Stimulated activated naive CD8-positive, alpha-beta T cell treated with anti-CD3 and anti-CD28 coated beads, Interleukin-15, Interleukin-2, amounts not matched to agents 100 ng/mL and 50 ng/mL, for 24 hours (primary cell): ENCODE results near the gene RFC3.
"Not testable (repeated sequence)": the region's sequence is repeated elsewhere in the genome, so short reads cannot be mapped to it uniquely, and the experiment has no call there.

Experiments
- H3K27ac Mint-ChIP-seq: one replicate; pipeline ENCODE4 v1.8.0; 2021; ENCODE audit warnings: mild to moderate bottlenecking, mixed read lengths
- H3K27me3 Mint-ChIP-seq: one replicate; pipeline ENCODE4 v1.8.0; 2021; ENCODE audit warnings: mixed read lengths
- H3K36me3 Mint-ChIP-seq: one replicate; pipeline ENCODE4 v1.8.0; 2021; ENCODE audit warnings: low read depth, mixed read lengths
- H3K4me1 Mint-ChIP-seq: one replicate; pipeline ENCODE4 v1.8.0; 2021; ENCODE audit warnings: low read depth, mixed read lengths
- H3K4me3 Mint-ChIP-seq: one replicate; pipeline ENCODE4 v1.8.0; 2021; ENCODE audit warnings: mild to moderate bottlenecking, mixed read lengths
- H3K9me3 Mint-ChIP-seq: one replicate; pipeline ENCODE4 v1.8.0; 2021; ENCODE audit warnings: mixed read lengths

RFC3 gene, protein sequence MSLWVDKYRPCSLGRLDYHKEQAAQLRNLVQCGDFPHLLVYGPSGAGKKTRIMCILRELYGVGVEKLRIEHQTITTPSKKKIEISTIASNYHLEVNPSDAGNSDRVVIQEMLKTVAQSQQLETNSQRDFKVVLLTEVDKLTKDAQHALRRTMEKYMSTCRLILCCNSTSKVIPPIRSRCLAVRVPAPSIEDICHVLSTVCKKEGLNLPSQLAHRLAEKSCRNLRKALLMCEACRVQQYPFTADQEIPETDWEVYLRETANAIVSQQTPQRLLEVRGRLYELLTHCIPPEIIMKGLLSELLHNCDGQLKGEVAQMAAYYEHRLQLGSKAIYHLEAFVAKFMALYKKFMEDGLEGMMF

DNA sequence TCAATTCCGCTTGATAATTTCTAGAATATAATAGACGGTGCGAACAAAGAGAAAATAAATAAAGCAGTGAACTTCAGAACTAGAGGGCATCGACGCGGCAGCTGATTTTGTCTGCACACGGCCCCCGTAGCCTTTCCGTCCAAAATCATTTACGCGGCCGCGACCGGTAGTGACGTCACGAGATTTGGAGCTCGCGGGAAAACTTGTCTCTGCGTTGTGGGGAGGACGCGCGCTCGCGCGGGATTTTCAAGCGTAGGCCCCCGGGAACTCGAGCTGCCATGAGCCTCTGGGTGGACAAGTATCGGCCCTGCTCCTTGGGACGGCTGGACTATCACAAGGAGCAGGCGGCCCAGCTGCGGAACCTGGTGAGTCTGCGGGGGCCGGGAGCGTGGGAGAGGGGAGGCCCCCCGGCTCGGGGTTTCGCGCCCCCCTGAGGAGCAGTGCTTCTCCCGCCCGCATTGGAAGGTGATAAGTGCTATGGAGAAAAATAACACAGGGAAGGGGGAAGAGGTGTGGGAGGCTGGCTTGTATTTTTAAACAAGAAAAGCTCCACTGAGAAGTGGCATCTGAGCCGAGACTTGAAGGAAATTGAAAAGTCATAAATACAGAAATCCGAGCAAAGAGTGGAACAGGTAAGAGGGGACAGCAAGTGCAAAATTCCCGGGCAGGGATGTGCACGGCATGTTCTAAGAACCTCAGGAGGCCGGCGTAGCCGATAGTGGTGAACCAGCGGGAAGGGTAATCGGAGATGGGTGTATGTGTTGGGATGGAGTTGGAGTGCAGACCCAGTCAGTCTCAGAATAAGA lies at the start of gene RFC3:
Gene RFC3 (plus strand): TSS at position 249 of the 806 bp plus-strand sequence. CDS start 30 bp downstream, at position 279.
- Mint-ChIP-seq H3K27ac (peak within 1 kb of the TSS; percentile 95), H3K4me3 (peak within 1 kb of the TSS; percentile 99), H3K9me3 (no peaks in the 10 kb centered on the region), H3K36me3 (peaks cover 43% of the 10 kb centered on the region), H3K27me3 (peaks cover 3% of the 10 kb centered on the region), H3K4me1 (peaks cover 44% of the 10 kb centered on the region)

DNA sequence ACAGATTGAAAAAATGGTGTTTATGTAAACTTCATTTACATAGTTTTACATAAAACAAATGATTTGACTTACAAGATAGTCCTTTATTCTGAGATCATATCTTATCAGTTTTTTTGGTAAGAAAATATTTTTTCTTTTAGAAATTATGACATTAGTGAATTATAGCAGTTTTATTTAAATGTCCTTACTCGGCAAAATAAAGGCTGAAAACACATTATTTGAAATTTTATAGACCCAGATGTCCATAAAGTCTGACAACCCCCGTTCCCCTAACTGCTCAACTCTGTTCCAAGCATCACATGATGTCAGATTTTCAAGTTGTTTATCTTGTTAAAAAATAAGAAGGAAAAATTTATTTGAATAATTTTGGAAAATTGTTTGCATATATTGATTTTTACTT lies 46.7 kb upstream of the RFC3 start:
- peaks cover 3% of the 10 kb centered on the region for H3K27me3 Mint-ChIP-seq
- no peaks in the 10 kb centered on the region for H3K9me3 Mint-ChIP-seq

DNA sequence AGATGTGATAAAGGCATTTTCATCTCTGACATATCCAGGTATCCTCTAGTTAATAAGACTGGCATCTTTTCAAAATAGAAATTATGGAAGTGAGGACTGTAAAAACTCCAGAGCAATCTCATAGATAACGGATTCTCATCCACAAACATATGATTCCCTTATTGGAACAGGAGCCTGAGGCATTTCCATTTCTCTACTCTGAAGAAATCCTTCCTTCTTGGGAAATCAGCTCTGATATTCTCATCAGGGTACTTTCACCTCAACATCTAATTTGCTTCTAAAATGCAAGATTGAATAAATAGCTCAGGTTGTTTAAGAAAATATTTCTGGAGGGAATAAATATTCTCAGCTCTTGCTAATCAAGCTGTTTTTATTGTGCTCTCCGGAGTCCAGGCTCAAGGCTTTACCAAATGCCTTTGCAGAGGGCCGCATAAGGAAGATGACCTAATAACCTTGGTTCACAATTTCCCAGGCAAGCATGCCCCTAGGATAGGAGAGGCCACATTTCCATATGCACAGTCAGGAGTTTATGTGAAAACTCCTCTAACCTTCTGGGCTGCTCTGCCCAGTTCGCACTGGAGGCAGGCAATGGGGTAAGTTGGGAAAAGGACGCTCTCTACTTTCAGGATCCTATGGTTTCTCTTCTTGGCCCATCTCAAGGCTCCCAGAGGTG lies 44.0 kb upstream of the RFC3 start:
- Mint-ChIP-seq H3K9me3 (no peaks in the 10 kb centered on the region), H3K27me3 (peaks cover 3% of the 10 kb centered on the region), H3K27ac (no peak overlapping the region), H3K4me1 (no peaks in the 10 kb centered on the region), H3K36me3 (no peaks in the 10 kb centered on the region), H3K4me3 (no peak overlapping the region)

More for the DNA sequence above, 46.7 kb upstream of the RFC3 start:
- H3K4me1 Mint-ChIP-seq, result no peaks in the 10 kb centered on the region
- H3K27ac Mint-ChIP-seq, result no peak overlapping the region
- H3K36me3 Mint-ChIP-seq, result no peaks in the 10 kb centered on the region
- H3K4me3 Mint-ChIP-seq, result no peak overlapping the region

DNA sequence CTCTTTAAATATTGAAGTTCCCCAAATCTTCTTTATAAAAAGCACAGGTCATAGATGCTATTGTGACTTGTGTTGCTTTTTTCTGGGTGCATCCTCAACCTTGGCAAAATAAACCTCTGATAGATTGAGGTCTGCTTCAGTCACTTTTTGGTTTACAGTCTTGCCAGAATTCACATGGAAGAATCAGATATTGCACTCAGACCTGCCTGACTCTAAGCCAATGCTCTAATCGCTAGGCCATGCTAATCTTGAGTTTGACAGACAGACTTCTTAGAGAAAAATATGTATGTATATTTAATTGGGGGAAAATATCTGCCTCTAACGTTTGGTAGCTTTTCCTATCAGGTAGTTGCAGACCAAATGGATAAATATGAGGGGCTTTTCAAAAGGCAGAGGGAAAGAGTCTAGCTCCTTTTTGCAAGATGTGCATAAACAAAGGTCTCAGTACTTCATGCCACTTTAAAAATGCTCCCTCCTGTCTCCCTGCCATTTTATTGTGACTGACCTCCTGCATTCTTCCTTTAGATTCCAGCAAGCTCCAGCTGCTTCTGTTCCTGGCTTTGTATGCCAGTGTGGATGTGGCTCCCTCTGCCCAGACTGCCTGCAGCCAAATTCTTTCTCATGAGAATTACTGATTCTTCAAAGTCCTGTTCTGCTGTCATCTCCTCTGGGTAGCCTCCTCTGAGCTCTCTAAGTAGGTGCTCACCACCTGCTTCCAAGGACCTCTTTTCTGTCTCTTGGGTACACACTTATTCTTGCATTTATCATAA lies 42.4 kb upstream of the RFC3 start:
- Mint-ChIP-seq H3K4me3 (no peak overlapping the region), H3K27me3 (peaks cover 3% of the 10 kb centered on the region), H3K4me1 (no peaks in the 10 kb centered on the region), H3K9me3 (no peaks in the 10 kb centered on the region), H3K36me3 (no peaks in the 10 kb centered on the region), H3K27ac (no peak overlapping the region)

DNA sequence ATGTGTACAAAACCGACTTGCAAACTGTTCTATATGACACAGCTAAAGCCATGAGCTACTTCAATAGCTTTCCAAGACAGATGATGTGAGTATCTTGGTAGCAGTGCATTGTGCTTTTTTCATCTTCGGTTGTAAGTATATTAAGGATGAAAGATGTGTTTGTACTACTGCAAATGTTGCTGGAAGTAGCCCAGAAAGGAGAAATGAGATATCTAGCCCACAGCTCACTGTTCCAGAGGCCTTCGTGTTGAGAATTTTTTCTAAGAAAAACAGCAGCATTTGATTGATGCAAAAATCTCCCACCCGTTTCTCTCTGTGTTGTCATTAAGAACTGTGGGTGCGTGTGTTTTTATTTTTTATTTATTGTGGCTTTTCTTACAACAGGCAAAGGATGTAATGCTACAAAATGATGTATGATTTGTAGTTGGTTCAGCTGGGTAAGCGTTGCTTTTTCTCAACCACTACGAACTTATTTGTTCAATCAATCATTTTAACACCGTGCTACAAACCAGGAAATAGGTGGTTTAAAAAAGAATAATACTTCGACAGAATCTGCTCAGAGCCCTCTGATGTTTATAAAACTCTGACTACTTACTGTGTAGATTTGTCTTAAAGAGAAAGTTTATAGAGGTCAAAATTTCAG lies 41.6 kb upstream of the RFC3 start:
- Mint-ChIP-seq H3K36me3 (no peaks in the 10 kb centered on the region), H3K9me3 (no peaks in the 10 kb centered on the region), H3K27me3 (no peaks in the 10 kb centered on the region), H3K27ac (no peak overlapping the region), H3K4me3 (no peak overlapping the region), H3K4me1 (no peaks in the 10 kb centered on the region)

DNA sequence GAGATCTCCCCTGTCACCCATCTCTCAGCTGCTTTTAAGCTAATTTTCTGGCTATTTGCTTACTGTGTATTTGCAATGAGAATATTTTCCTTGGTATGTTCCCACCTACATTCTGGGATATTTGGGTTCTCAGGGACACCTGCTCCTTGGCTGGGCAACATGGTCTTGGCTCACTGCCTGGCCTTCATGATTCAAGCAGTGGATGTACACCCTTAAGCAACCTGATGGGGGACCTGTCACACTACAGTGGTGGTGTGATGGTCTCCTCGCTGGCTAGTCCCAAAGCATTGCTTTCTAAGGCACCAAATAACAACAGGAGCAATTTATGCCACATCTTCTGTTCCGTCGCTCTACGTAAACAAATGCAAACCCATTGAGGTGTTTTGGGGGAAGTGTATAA lies 35.3 kb upstream of the RFC3 start:
- no peak overlapping the region for H3K4me3 Mint-ChIP-seq

DNA sequence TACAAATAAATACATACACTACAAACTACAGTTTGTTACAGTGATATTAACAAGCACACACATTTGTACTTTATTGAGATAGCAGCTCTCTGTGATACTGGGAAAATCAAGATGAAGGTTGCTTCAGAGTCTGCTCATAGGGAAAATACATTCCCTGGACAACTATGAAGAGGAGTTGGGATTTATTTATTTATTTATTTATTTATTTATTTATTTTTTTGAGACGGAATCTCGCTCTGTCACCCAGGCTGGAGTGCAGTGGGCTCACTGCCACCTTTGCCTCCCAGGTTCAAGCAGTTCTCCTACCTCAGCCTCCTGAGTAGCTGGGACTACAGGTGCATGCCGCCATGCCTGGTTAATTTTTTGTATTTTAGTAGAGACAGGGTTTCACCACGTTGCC lies 34.7 kb upstream of the RFC3 start:
- H3K4me1 Mint-ChIP-seq, result peaks cover 16% of the 10 kb centered on the region
- H3K4me3 Mint-ChIP-seq, H3K27me3 Mint-ChIP-seq, H3K27ac Mint-ChIP-seq, H3K9me3 Mint-ChIP-seq, H3K36me3 Mint-ChIP-seq: not testable (repeated sequence)

More for the DNA sequence above, 35.3 kb upstream of the RFC3 start:
- Mint-ChIP-seq H3K4me1 (peaks cover 13% of the 10 kb centered on the region), H3K36me3 (no peaks in the 10 kb centered on the region), H3K9me3 (peaks cover 8% of the 10 kb centered on the region), H3K27ac (no peak overlapping the region), H3K27me3 (no peaks in the 10 kb centered on the region)

DNA sequence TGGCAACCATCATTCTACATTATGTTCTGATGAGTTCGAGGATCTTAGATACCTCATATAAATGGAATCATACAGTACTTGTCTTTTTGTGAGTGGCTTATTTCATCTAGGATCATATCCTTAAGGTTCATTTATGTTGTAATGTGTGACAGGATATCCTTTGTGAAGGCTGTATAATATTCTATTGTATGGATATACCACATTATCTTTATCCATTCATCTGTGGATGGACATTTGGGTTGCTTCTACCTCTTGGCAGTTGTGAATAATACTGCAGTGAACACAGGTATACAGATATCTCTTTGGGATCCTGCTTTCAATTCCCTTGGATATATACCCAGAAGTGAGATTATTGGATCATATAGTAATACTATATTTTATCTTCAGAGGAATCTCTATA lies 33.2 kb upstream of the RFC3 start:
- H3K9me3 Mint-ChIP-seq, result peaks cover 8% of the 10 kb centered on the region
- no peak overlapping the region for H3K27ac Mint-ChIP-seq
- no peaks in the 10 kb centered on the region for H3K27me3 Mint-ChIP-seq
- H3K4me3 Mint-ChIP-seq, result no peak overlapping the region
- no peaks in the 10 kb centered on the region for H3K36me3 Mint-ChIP-seq
- peaks cover 16% of the 10 kb centered on the region for H3K4me1 Mint-ChIP-seq

DNA sequence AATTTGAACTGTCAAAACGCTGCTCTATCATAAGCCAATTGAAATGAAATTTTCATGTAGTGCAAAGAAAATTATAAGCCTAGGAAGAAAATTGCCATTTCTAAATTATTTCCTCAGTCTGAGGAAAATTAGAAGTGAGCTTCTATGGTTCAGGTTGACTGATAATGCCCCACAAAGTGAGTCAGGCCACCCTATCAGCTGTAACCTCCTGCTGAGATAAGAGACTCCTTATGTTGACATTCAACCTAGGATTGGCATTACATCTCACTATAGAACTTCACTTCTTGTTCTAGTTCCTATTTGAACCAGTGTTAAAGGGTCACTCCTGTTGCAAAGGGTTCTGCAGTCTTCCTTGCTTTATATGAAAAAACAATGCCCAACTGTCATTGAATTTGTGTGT lies 32.6 kb upstream of the RFC3 start:
- Mint-ChIP-seq H3K27me3 (no peaks in the 10 kb centered on the region), H3K27ac (no peak overlapping the region), H3K4me1 (peaks cover 16% of the 10 kb centered on the region), H3K36me3 (no peaks in the 10 kb centered on the region), H3K9me3 (peaks cover 8% of the 10 kb centered on the region), H3K4me3 (no peak overlapping the region)

DNA sequence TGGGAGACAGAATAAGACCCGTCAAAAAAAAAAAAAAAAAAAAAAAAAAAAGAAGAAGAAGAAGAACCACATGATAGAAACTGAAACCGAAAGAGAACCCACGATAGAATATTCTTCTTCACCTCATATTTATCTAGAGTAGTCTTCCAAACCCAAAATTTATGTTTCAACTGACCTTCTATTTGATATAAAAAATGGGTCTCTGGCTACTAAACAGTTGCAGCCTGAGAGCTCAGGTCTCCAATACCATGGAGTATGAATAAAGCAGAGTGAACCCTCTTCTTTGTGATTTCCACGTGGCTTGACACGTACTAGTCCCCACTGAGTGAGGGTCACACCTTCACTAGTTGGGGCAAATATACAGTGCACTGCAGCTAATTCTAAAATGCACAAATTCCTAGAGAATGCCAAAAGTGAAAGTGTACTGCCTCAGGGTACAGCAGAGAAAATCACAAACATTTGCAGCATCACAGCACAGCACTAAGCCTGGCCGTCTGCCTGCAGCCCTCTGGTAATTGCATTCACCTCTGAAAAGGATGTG lies 30.8 kb upstream of the RFC3 start:
- peak overlapping the region; percentile 74 for H3K4me3 Mint-ChIP-seq
- H3K27me3 Mint-ChIP-seq, result no peaks in the 10 kb centered on the region
- peaks cover 4% of the 10 kb centered on the region for H3K9me3 Mint-ChIP-seq
- peaks cover 16% of the 10 kb centered on the region for H3K4me1 Mint-ChIP-seq
- no peaks in the 10 kb centered on the region for H3K36me3 Mint-ChIP-seq
- H3K27ac Mint-ChIP-seq, result peak overlapping the region; percentile 59

DNA sequence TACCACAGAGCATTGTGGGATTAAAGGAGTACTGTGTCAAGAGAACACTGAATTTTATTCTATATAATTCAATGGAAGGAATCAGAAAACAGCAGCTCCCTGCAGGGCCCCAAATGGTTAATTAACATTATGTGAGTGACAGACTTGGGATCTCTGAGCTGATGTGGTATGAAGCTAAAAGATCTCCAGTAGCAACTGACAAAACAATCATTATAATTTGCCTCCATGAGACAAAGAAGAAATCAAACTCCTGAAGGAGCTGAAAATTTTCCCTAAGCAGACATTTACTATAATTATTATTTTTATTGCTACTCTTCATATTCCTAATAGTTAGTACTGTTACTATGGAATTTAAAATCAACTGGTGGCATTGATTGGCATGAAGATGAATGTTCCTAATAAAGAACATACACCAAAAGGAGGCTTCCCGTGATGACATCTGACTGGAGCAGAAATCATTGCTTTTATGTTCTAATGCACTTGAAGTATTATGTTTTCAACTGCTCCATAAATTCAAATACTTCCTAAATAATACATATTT lies 28.8 kb upstream of the RFC3 start:
- Mint-ChIP-seq H3K36me3 (no peaks in the 10 kb centered on the region), H3K27ac (no peak overlapping the region), H3K9me3 (peaks cover 12% of the 10 kb centered on the region), H3K4me3 (no peak overlapping the region), H3K27me3 (no peaks in the 10 kb centered on the region), H3K4me1 (peaks cover 16% of the 10 kb centered on the region)

DNA sequence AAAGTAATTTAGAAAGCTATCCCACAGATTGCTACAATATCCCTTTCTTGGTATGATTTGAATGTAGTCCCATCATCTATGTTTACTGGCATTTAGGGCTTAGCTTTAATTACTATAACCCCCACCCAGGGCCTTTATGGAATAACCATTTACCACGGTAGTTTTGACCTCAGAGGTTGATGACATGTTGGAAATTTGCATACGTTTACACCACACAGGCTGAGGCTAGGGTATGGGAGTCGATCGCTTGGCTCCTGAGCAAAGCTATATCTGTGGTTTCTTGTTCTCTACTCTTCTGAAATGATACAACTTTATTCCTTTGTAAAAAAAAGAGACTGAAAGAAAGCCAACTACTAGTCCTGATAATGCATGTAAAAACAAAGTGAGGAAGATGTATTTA lies 28.2 kb upstream of the RFC3 start:
- Mint-ChIP-seq H3K27ac (no peak overlapping the region), H3K4me1 (peaks cover 16% of the 10 kb centered on the region), H3K27me3 (no peaks in the 10 kb centered on the region), H3K9me3 (peaks cover 9% of the 10 kb centered on the region), H3K4me3 (no peak overlapping the region), H3K36me3 (no peaks in the 10 kb centered on the region)

DNA sequence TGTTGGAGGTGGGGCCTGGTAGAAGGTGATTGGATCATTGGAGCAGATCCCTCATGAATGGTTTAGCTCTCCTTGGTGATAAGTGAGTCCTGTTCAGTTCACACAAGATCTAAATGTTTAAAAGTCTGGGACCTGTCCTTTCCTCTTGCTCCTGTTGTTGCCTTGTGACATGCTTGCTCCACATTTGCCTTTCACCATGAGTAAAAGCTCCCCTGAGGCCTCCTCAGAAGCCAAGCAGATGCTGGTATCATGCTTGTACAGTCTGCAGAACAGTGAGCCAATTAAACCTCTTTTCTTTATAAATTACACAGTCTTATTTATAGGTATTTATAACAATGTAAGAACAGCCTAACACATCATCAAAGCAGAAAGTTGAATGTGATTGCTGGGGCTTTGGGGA lies 24.2 kb upstream of the RFC3 start:
- Mint-ChIP-seq H3K4me1 (no peaks in the 10 kb centered on the region), H3K4me3 (no peak overlapping the region), H3K9me3 (peaks cover 9% of the 10 kb centered on the region), H3K27ac (no peak overlapping the region), H3K27me3 (no peaks in the 10 kb centered on the region), H3K36me3 (no peaks in the 10 kb centered on the region)

DNA sequence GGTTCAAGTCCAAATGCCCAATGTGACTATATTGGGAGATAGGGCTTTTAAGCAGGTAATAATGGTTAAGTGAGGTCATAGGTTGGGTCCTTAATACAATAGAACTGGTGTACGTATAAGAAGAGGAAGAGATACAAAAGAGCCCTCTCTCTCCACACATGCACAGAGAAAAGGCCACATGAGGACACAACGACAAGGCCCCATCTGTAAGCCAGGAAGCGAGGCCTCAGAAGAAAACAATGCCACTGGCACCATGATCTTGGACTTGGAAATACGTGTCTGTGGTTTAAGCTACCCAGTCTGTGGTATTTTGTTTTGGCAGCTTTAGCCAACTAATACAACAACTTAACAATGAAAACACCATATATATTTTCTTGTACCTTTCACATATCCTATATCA lies 23.4 kb upstream of the RFC3 start:
- Mint-ChIP-seq H3K4me3 (no peak overlapping the region), H3K4me1 (no peaks in the 10 kb centered on the region), H3K36me3 (no peaks in the 10 kb centered on the region), H3K27ac (no peak overlapping the region), H3K9me3 (peaks cover 9% of the 10 kb centered on the region), H3K27me3 (no peaks in the 10 kb centered on the region)
